Measurements from ENCODE around the gene VAT1L.

GRCh38 chr16:77995843-77996455 is 207.6 kb downstream of the VAT1L start:
- no peak for TF ChIP-seq EP300 (IDR thresholded peaks at IDR 0.05)
- TF ChIP-seq CTCF (IDR thresholded peaks at IDR 0.05): no peak
